ENCODE data around the gene PRM1. TPM values are rescaled to one million over a fixed set of nuclear protein-coding genes. Genes with fewer than 3 reads are reported as not detected.

The PRM1 gene
- total RNA-seq, 4 donors from 2014 or later: not detected

DNA sequence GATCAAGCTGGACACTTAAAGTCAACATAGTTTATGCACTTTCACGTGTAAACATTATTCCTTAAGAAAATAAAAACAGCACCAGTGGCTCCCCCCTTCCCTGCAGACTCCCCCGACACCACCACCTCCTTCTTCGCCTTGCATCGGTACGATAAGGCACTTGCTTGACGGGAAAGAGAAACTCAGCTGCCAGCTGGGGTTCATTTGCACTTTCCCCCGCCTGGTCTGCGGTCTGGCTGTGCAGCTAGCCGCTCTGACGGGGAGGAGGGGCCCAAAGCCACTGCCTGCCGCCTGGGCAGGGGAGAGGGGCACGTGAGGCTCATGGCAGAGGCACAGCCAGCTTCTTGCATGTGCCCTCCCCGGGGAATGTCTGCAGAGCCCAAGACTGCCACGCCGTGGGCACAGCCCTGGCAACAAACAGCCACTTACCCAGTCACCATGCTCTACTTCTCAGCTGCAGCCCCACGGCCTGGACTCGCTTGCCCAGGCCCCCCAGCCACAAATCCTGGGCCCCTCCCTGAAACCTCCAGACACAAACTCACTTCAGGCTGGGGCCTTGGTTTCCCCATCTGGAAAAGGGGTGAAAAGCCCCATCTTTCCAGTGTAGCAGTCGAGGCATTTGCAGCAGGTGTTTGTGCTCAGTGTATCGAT is 16.5 kb upstream of the PRM1 start:
- peak in 1 of 2 donors; percentile 69 for DNase-seq (ENCODE audit: low spot score in 2 of 2)
- TF ChIP-seq, protein P1, sequence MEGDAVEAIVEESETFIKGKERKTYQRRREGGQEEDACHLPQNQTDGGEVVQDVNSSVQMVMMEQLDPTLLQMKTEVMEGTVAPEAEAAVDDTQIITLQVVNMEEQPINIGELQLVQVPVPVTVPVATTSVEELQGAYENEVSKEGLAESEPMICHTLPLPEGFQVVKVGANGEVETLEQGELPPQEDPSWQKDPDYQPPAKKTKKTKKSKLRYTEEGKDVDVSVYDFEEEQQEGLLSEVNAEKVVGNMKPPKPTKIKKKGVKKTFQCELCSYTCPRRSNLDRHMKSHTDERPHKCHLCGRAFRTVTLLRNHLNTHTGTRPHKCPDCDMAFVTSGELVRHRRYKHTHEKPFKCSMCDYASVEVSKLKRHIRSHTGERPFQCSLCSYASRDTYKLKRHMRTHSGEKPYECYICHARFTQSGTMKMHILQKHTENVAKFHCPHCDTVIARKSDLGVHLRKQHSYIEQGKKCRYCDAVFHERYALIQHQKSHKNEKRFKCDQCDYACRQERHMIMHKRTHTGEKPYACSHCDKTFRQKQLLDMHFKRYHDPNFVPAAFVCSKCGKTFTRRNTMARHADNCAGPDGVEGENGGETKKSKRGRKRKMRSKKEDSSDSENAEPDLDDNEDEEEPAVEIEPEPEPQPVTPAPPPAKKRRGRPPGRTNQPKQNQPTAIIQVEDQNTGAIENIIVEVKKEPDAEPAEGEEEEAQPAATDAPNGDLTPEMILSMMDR (IDR thresholded peaks at IDR 0.05): no peak
- TF ChIP-seq EP300 (IDR thresholded peaks at IDR 0.05) (no peak), POLR2AphosphoS5 (IDR thresholded peaks at IDR 0.05) (no peak), POLR2A (IDR thresholded peaks at IDR 0.05) (no peak)
- WGBS: 14% methylated on average over 11 of the region's 19 CpGs
- Histone ChIP-seq H3K4me1 (peaks cover 16% of the 10 kb centered on the region), H3K9me3 (no peaks in the 10 kb centered on the region), H3K4me3 (peak overlapping the region; percentile 24), H3K27ac (no peak overlapping the region), H3K36me3 (no peaks in the 10 kb centered on the region), H3K27me3 (no peaks in the 10 kb centered on the region)

DNA sequence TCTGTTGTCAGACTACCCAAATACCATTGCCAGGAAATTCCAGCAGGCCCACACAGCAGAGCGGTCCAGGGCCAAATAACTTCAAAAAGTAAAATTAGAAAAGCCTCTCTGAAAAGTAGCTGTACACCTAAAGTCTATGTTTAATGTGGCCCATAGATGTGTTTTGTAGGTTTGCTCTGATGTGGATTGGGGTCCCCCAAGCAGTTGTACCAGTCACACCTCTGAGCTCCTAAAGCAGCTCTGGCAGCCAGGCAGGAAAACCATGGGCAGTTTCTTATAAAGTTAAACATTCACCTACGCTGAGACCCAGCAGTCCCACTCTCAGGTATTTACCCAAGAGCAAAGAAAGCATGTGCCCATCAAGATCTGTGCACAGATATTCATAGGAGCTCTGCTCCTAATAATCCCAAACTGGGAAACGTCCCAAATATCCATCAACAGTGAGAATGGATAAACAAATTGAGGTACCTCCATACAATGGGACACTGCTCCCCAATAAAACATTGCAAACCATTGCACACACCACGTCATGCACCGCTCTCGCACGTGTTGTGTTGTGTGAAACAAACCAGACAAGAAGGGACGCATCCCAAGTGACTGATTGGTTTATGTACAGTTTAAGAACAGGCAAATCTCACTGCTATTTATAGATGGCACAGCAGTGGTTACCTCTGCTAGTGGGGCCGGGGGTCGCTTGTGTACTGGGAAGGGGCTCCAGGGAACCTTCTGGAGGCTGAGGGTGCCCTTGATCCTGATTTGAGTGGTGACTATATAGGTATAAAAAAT is 15.8 kb upstream of the PRM1 start:
- peak overlapping the region; percentile 24 for H3K4me3 ChIP-seq
- no peak overlapping the region for H3K27ac ChIP-seq
- no peaks in the 10 kb centered on the region for H3K27me3 ChIP-seq
- peaks cover 16% of the 10 kb centered on the region for H3K4me1 ChIP-seq
- DNase-seq (ENCODE audit: low spot score in 2 of 2): no peak
- no peaks in the 10 kb centered on the region for H3K9me3 ChIP-seq
- WGBS: 39% methylated on average over 9 of the region's 10 CpGs
- TF ChIP-seq POLR2AphosphoS5 (IDR thresholded peaks at IDR 0.05): no peak
- no peaks in the 10 kb centered on the region for H3K36me3 ChIP-seq

DNA sequence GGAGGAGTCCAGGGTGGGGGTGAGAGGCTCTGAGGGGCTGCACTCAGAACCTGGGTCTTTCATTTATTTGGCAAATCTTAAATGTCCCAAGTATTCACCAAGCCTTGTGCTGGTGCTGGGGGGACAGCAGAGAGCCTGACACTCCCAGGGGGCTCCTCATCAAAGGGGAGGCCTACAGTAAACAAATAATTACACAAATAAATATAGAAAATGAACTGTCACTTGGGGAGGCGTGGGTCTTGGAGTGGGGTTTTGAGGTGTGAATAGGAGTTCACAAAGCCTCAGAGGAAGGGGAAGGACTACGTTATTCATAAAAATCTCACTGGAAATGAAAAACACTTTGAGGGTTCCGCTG is 15.2 kb upstream of the PRM1 start:
- H3K27ac ChIP-seq: no peak overlapping the region
- H3K9me3 ChIP-seq: no peaks in the 10 kb centered on the region
- DNase-seq (ENCODE audit: low spot score in 2 of 2): no peak
- H3K36me3 ChIP-seq: no peaks in the 10 kb centered on the region
- no peaks in the 10 kb centered on the region for H3K27me3 ChIP-seq
- H3K4me3 ChIP-seq: no peak overlapping the region
- 83% methylated on average over 3 of the region's 3 CpGs for WGBS
- TF ChIP-seq, protein P1 (IDR thresholded peaks at IDR 0.05): no peak
- TF ChIP-seq EP300 (IDR thresholded peaks at IDR 0.05): no peak
- no peak for TF ChIP-seq POLR2A (IDR thresholded peaks at IDR 0.05)
- no peak for TF ChIP-seq POLR2AphosphoS5 (IDR thresholded peaks at IDR 0.05)
- H3K4me1 ChIP-seq: peaks cover 16% of the 10 kb centered on the region

DNA sequence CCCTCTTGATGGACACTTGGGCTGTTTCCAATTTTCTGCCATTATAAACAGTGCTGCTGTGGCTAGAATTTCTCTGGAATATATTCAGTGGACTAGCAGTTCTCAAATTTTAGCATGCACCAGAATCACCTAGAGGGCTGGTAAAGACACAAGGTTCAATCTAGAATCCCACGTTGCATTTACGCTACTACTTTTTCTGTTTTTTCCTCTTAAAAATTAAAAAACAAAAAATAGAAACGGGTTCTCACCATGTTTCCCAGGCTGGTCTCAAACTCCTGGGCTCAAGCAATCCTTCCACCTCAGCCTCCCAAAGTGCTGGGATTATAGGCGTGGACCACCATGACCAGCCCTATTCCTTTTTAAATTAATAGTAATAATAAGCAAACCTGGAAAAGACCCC is 14.5 kb upstream of the PRM1 start:
- H3K4me1 ChIP-seq: peaks cover 16% of the 10 kb centered on the region
- WGBS: 90% methylated on average over 4 of the region's 4 CpGs
- no peaks in the 10 kb centered on the region for H3K27me3 ChIP-seq
- H3K4me3 ChIP-seq: no peak overlapping the region
- H3K27ac ChIP-seq: no peak overlapping the region
- TF ChIP-seq EP300 (IDR thresholded peaks at IDR 0.05) (no peak), POLR2A (IDR thresholded peaks at IDR 0.05) (no peak), POLR2AphosphoS5 (IDR thresholded peaks at IDR 0.05) (no peak)
- TF ChIP-seq, protein P1 (IDR thresholded peaks at IDR 0.05): no peak
- no peak for DNase-seq (ENCODE audit: low spot score in 2 of 2)
- no peaks in the 10 kb centered on the region for H3K9me3 ChIP-seq
- H3K36me3 ChIP-seq: no peaks in the 10 kb centered on the region

DNA sequence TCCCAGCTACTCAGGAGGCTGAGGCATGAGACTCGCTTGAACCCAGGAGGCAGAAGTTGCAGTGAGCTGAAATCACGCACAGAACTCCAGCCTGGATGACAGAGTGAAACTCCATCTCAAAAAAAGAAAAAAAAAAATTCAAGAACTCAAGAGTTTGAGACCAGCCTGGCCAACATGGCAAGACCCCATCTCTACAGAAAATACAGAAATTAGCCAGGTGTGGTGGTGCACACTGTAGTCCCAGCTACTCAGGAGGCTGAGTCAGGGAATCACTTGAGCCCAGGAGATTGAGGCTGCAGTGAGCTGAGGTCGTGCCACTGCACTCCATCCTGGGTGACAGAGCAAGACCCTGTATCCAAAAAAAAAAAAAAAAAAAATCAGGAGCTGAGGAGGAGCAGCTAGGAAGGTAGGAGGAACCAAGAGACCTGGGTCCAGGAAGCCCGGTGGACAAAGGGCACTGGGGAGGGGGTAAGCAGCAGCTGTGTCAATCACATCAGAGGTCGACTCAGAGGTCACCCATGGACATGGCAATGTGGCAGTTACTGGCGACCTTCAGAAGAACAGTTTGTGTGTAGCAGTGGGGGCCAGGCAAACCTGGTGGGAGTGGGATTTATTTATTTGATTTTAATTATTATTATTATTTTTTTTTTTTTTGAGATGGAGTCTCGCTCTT is 11.1 kb upstream of the PRM1 start:
- H3K36me3 ChIP-seq: no peaks in the 10 kb centered on the region
- 91% methylated on average over 7 of the region's 7 CpGs for WGBS
- H3K4me3 ChIP-seq: no peak overlapping the region
- H3K27me3 ChIP-seq: no peaks in the 10 kb centered on the region
- H3K4me1 ChIP-seq: peaks cover 7% of the 10 kb centered on the region
- TF ChIP-seq, protein P1 (IDR thresholded peaks at IDR 0.05): no peak
- no peak for TF ChIP-seq POLR2A (IDR thresholded peaks at IDR 0.05)
- no peak for DNase-seq (ENCODE audit: low spot score in 2 of 2)
- H3K9me3 ChIP-seq: no peaks in the 10 kb centered on the region
- H3K27ac ChIP-seq: no peak overlapping the region

All from suprapubic skin (tissue), 4 donors.